HL-60 (cell line): ENCODE results near the gene PAX5.

Experiments
- DNase-seq, 2 experiments: peaks; one replicate each; pipeline ENCODE4 v3.0.0-alpha.2; 2010 to 2020; ENCODE audit warnings: low read depth in 1 of 2, low spot score in 1 of 2
- H3K27ac ChIP-seq: fragments of 250-450 bp; sonication (Bioruptor Pico); replicated peaks from 2 replicates; pipeline ENCODE4 v1.5.1; 2020; ENCODE audit warnings: mild to moderate bottlenecking, moderate library complexity
- H3K27me3 ChIP-seq: fragments of 250-450 bp; sonication (Bioruptor Pico); 2 replicates; pipeline ENCODE4 v1.5.1; 2021; ENCODE audit warnings: mild to moderate bottlenecking, moderate library complexity; ENCODE audit not compliant: insufficient read depth, poor library complexity, severe bottlenecking
- H3K4me3 ChIP-seq: replicated peaks from 2 replicates; pipeline ENCODE4 v1.5.1; 2011; ENCODE audit warnings: mild to moderate bottlenecking, control low read depth, low read length; ENCODE audit not compliant: insufficient read depth
- CTCF ChIP-seq: IDR thresholded peaks from one replicate; pipeline ENCODE4 v1.5.1; 2011; ENCODE audit warnings: low read length, control low read depth, inconsistent platforms; ENCODE audit not compliant: insufficient read depth
- GABPA ChIP-seq: IDR thresholded peaks from 2 replicates; pipeline ENCODE4 v1.6.1; 2012; ENCODE audit warnings: low read depth
- POLR2AphosphoS5 ChIP-seq: IDR thresholded peaks from 2 replicates; pipeline ENCODE4 v1.6.1; 2012; ENCODE audit warnings: low read depth
- REST ChIP-seq: IDR thresholded peaks from 2 replicates; pipeline ENCODE4 v1.6.1; 2012; ENCODE audit warnings: low read depth; ENCODE audit not compliant: insufficient replicate concordance
- SPI1 ChIP-seq: IDR thresholded peaks from 2 replicates; pipeline ENCODE4 v1.6.1; 2012; ENCODE audit warnings: low read depth, mild to moderate bottlenecking, borderline replicate concordance

The PAX5 gene

GRCh38 chr9:36911601-36912412 is 122.3 kb downstream of the PAX5 start:
- no peak for DNase-seq
- no peak overlapping the region for H3K4me3 ChIP-seq
- TF ChIP-seq GABPA: no peak
- TF ChIP-seq SPI1: no peak
- no peak for TF ChIP-seq CTCF
- TF ChIP-seq POLR2AphosphoS5: no peak
- no peak for TF ChIP-seq REST
- peaks cover 4% of the 10 kb centered on the region for H3K27me3 ChIP-seq
- no peak overlapping the region for H3K27ac ChIP-seq

- DNase-seq: no peak
- peaks cover 4% of the 10 kb centered on the region for H3K27me3 ChIP-seq
- TF ChIP-seq GABPA: no peak
- no peak for TF ChIP-seq REST
- no peak for TF ChIP-seq POLR2AphosphoS5
- no peak for TF ChIP-seq CTCF
- TF ChIP-seq SPI1: no peak
- H3K4me3 ChIP-seq: no peak overlapping the region
- no peak overlapping the region for H3K27ac ChIP-seq
These were observed 123.0 kb downstream of the PAX5 start for GRCh38 chr9:36911037-36911436.

- H3K4me3 ChIP-seq: no peak overlapping the region
- H3K27ac ChIP-seq: no peak overlapping the region
- peaks cover 4% of the 10 kb centered on the region for H3K27me3 ChIP-seq
- no peak for TF ChIP-seq SPI1
- TF ChIP-seq REST: no peak
- no peak for TF ChIP-seq POLR2AphosphoS5
- no peak for TF ChIP-seq GABPA
- no peak for TF ChIP-seq CTCF
- DNase-seq: no peak
These were observed 127.6 kb downstream of the PAX5 start for GRCh38 chr9:36906492-36906891.
